ENCODE data around the gene C15orf40. TPM values are rescaled to one million over a fixed set of nuclear protein-coding genes. Genes with fewer than 3 reads are reported as not detected.

C15orf40 gene
- total and polyA plus RNA-seq, 4 donors = 7.3 to 25.2 (median 11.3) TPM

DNA sequence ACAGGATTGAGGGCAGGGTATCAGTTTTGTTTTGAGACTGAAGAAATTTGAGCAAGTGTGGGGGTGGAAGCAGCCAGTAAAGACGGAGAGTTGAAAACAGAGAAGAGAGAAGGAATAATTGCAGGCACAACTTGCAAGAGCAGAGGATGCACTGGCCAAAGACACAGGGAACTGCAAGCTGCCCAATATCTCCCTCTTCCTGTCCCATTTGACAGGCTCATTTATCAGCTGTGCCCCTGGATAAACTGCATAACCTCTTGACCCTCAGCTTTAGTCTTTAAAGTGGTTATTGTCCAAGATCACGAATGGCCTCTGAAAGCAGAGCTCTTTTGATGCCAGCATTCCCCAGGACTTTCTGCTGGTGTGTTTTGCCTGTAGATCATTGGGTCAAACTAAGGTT lies 30.5 kb downstream of the C15orf40 start:
- WGBS = 57% methylated on average over 2 of the region's 2 CpGs
- DNase-seq (ENCODE audit: low spot score) = no peak
- TF ChIP-seq, protein P1, sequence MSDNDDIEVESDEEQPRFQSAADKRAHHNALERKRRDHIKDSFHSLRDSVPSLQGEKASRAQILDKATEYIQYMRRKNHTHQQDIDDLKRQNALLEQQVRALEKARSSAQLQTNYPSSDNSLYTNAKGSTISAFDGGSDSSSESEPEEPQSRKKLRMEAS (IDR thresholded peaks at IDR 0.05) = no peak
- TF ChIP-seq JUND (IDR thresholded peaks at IDR 0.05) (no peak), HNF4A (conservative IDR thresholded peaks at IDR 0.05) (no peak), TAF1 (conservative IDR thresholded peaks at IDR 0.05) (no peak)
- TF ChIP-seq, protein P2, sequence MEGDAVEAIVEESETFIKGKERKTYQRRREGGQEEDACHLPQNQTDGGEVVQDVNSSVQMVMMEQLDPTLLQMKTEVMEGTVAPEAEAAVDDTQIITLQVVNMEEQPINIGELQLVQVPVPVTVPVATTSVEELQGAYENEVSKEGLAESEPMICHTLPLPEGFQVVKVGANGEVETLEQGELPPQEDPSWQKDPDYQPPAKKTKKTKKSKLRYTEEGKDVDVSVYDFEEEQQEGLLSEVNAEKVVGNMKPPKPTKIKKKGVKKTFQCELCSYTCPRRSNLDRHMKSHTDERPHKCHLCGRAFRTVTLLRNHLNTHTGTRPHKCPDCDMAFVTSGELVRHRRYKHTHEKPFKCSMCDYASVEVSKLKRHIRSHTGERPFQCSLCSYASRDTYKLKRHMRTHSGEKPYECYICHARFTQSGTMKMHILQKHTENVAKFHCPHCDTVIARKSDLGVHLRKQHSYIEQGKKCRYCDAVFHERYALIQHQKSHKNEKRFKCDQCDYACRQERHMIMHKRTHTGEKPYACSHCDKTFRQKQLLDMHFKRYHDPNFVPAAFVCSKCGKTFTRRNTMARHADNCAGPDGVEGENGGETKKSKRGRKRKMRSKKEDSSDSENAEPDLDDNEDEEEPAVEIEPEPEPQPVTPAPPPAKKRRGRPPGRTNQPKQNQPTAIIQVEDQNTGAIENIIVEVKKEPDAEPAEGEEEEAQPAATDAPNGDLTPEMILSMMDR (IDR thresholded peaks at IDR 0.05; ENCODE audit: low read depth, low read length, missing input control) = no peak
- H3K4me3 ChIP-seq (ENCODE audit: low read depth in 1 of 3, low read length in 3 of 3) = no peak overlapping the region
- no peaks in the 10 kb centered on the region for H3K27me3 ChIP-seq (ENCODE audit: control insufficient read depth in 4 of 4, insufficient read depth in 4 of 4, low read length in 3 of 4)
- no peaks in the 10 kb centered on the region for H3K9me3 ChIP-seq (ENCODE audit: control insufficient read depth in 4 of 4, low read length in 3 of 4)
- no peak overlapping the region for H3K27ac ChIP-seq (ENCODE audit: low read depth in 1 of 2, low read length in 2 of 2)
- no peak overlapping the region for H3K9ac ChIP-seq (ENCODE audit: low read depth in 1 of 2, low read length in 2 of 2)
- H3K36me3 ChIP-seq (ENCODE audit: control insufficient read depth in 4 of 4, insufficient read depth in 3 of 4, low read depth in 1 of 4, low read length in 3 of 4) = no peaks in the 10 kb centered on the region
- peaks cover 2 to 10% (median 8%) of the 10 kb centered on the region in 4 donors for H3K4me1 ChIP-seq (ENCODE audit: control insufficient read depth in 4 of 4, insufficient read depth in 4 of 4, low read length in 3 of 4)

DNA sequence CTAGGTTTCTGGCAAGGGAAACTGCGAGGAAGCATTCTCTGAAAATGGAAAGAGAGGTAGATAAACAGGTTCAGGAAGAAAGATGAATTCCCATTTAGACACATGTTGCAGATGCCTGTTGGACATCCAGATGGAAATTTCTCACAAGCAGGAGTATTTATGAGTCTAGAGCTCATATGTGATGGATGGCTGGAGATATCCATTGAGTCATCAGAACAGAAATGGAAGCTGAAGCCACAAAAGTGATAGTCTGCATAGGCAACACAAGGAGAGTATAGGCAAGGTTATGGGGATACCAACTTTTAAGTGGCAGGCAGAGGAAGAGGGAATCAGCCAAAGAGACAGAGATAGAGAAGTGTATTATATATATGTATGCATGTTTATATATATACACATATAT lies 31.7 kb downstream of the C15orf40 start:
- no peak for DNase-seq (ENCODE audit: low spot score)
- H3K27me3 ChIP-seq (ENCODE audit: control insufficient read depth in 4 of 4, insufficient read depth in 4 of 4, low read length in 3 of 4) = no peaks in the 10 kb centered on the region
- no peaks in the 10 kb centered on the region for H3K36me3 ChIP-seq (ENCODE audit: control insufficient read depth in 4 of 4, insufficient read depth in 3 of 4, low read depth in 1 of 4, low read length in 3 of 4)
- no peak overlapping the region for H3K27ac ChIP-seq (ENCODE audit: low read depth in 1 of 2, low read length in 2 of 2)
- H3K4me3 ChIP-seq (ENCODE audit: low read depth in 1 of 3, low read length in 3 of 3) = no peak overlapping the region
- TF ChIP-seq RXRA (IDR thresholded peaks at IDR 0.05) = no peak
- TF ChIP-seq TAF1 (conservative IDR thresholded peaks at IDR 0.05) = no peak
- TF ChIP-seq, protein P1 (IDR thresholded peaks at IDR 0.05) = no peak
- no peak for TF ChIP-seq NR2F2 (IDR thresholded peaks at IDR 0.05)
- TF ChIP-seq, protein P3, sequence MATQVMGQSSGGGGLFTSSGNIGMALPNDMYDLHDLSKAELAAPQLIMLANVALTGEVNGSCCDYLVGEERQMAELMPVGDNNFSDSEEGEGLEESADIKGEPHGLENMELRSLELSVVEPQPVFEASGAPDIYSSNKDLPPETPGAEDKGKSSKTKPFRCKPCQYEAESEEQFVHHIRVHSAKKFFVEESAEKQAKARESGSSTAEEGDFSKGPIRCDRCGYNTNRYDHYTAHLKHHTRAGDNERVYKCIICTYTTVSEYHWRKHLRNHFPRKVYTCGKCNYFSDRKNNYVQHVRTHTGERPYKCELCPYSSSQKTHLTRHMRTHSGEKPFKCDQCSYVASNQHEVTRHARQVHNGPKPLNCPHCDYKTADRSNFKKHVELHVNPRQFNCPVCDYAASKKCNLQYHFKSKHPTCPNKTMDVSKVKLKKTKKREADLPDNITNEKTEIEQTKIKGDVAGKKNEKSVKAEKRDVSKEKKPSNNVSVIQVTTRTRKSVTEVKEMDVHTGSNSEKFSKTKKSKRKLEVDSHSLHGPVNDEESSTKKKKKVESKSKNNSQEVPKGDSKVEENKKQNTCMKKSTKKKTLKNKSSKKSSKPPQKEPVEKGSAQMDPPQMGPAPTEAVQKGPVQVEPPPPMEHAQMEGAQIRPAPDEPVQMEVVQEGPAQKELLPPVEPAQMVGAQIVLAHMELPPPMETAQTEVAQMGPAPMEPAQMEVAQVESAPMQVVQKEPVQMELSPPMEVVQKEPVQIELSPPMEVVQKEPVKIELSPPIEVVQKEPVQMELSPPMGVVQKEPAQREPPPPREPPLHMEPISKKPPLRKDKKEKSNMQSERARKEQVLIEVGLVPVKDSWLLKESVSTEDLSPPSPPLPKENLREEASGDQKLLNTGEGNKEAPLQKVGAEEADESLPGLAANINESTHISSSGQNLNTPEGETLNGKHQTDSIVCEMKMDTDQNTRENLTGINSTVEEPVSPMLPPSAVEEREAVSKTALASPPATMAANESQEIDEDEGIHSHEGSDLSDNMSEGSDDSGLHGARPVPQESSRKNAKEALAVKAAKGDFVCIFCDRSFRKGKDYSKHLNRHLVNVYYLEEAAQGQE (IDR thresholded peaks at IDR 0.05) = no peak
- TF ChIP-seq, protein P4, sequence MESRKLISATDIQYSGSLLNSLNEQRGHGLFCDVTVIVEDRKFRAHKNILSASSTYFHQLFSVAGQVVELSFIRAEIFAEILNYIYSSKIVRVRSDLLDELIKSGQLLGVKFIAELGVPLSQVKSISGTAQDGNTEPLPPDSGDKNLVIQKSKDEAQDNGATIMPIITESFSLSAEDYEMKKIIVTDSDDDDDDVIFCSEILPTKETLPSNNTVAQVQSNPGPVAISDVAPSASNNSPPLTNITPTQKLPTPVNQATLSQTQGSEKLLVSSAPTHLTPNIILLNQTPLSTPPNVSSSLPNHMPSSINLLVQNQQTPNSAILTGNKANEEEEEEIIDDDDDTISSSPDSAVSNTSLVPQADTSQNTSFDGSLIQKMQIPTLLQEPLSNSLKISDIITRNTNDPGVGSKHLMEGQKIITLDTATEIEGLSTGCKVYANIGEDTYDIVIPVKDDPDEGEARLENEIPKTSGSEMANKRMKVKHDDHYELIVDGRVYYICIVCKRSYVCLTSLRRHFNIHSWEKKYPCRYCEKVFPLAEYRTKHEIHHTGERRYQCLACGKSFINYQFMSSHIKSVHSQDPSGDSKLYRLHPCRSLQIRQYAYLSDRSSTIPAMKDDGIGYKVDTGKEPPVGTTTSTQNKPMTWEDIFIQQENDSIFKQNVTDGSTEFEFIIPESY (IDR thresholded peaks at IDR 0.05) = no peak
- no peak for TF ChIP-seq HNF4G (IDR thresholded peaks at IDR 0.05)
- TF ChIP-seq GABPA (IDR thresholded peaks at IDR 0.05 in 1 of 2, conservative IDR thresholded peaks at IDR 0.05 in 1 of 2) = no peak
- TF ChIP-seq SP1 (IDR thresholded peaks at IDR 0.05) = no peak
- no peak for TF ChIP-seq YY1 (IDR thresholded peaks at IDR 0.05)
- no peak for TF ChIP-seq RAD21 (IDR thresholded peaks at IDR 0.05)
- TF ChIP-seq EGR1 (IDR thresholded peaks at IDR 0.05; ENCODE audit: low read depth in 2 of 2) = no peak
- H3K9ac ChIP-seq (ENCODE audit: low read depth in 1 of 2, low read length in 2 of 2) = no peak overlapping the region
- WGBS = 100% methylated on average over 1 of the region's 1 CpG
- H3K4me1 ChIP-seq (ENCODE audit: control insufficient read depth in 4 of 4, insufficient read depth in 4 of 4, low read length in 3 of 4) = peaks cover 0 to under 1% (median under 1%) of the 10 kb centered on the region in 4 donors
- no peaks in the 10 kb centered on the region for H3K9me3 ChIP-seq (ENCODE audit: control insufficient read depth in 4 of 4, low read length in 3 of 4)

Measured in liver (tissue), 9 donors.